NCI-H446 (cell line): ENCODE data around the gene SEMA7A.
A peak's percentile ranks its signal among the peaks of the same experiment; 100 is the strongest.

Experiments used
- DNase-seq, 2 experiments: peaks; one replicate each; lab custom pipeline; 2025; lab: John Stamatoyannopoulos, UW

SEMA7A gene

GRCh38 chr15:74451861-74452835 is 18.4 kb upstream of the SEMA7A start:
- no peak for DNase-seq

- no peak for DNase-seq
Measured at GRCh38 chr15:74451322-74451721, 17.6 kb upstream of the SEMA7A start.

DNA sequence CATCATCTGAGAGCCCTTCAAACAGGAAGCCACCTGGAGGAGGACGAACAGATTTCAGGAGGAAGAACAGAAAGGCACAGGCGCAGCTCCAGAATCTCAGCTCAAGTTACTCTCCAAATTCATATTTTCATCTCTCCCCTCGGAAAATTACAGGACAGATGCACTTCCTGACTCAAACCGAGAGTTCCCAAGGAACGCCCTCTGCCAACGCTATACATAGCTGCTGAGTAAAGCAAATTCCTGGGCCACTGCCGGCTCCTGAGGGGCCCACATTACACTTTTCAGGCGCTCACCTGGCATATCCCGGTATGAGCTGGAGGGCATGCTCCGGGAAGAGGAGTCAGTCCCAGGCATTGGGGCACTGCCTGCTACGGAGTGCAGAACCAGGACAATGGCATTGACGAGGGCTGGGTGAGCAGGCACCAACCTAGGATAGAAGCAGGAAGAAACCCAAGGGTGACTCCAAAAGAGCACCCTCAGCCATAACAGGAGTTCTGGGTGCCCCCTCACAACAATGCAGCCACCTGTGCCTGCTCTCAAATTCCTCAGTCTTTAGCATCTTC is 16.0 kb upstream of the SEMA7A start:
- DNase-seq: no peak

DNA sequence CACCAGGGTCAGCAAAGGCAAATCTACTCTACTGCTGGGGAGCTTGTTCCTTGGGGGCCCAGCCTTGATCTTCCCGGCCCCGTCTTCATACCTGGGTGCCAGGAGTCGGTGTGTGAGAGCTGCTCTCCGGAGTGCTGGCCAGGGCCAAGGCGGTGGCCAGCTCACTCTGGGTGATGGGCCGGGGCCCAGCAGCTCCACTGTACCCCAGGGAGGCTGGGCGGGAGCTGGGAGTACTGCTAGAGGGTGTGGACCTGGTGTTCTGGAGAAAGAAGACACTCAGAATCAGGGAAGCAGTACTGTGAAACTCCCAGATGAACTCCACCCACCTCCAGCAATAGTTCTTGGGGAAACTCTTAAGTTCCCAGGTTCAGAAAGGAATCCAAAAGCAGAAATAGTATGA is 15.3 kb upstream of the SEMA7A start:
- DNase-seq: no peak

- DNase-seq: no peak
Measured at GRCh38 chr15:74445816-74446763, 12.3 kb upstream of the SEMA7A start.

DNA sequence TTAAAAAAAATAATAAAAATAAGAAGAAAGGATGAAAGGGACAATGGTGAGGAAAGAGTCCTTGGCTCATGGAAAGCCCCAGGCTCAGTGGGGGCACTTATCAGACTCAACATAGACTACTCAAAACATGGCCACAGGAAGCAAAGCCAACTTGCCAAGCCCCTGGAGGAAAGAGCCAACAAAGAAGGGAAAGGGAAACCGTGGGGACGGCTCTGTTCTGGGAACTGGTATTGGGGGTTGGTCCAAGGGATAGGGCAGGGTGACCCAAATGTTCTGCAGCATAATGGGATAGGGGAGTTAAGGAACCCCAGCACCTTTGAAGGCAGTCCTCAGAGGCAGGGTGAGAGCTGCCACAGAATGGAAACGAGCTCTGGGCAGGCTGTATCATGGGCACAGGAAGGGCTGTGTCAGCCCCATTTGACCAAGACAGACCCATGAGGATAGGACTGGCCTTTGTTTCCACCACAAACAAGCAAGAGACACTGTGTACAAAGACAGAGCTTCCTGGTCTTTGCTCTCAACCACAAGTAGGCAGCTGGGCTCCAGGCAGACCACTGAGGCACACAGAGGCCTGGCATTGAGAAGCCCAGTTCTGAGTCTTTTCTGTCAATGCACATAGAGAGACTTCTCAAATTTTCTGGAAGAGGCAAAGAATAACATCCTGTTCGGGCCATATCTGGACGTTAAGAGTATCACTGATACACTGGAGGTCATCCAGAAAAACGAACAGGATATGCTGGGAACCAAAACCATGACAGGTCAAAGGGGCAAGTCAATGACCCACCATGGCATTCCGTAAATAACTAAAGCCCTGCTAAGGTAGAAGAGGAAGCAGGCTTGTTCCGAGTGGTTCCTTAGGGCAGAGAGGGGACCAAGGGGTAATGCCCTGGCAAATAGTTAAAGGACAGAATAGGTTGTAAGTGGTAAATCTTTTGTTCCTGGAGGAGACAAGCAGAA is 10.6 kb upstream of the SEMA7A start:
- no peak for DNase-seq

- no peak for DNase-seq
Measured at GRCh38 chr15:74443100-74443909, 9.5 kb upstream of the SEMA7A start.

- DNase-seq: no peak
Measured at GRCh38 chr15:74442604-74443003, 8.8 kb upstream of the SEMA7A start.

GRCh38 chr15:74442063-74442462 is 8.3 kb upstream of the SEMA7A start:
- no peak for DNase-seq

DNA sequence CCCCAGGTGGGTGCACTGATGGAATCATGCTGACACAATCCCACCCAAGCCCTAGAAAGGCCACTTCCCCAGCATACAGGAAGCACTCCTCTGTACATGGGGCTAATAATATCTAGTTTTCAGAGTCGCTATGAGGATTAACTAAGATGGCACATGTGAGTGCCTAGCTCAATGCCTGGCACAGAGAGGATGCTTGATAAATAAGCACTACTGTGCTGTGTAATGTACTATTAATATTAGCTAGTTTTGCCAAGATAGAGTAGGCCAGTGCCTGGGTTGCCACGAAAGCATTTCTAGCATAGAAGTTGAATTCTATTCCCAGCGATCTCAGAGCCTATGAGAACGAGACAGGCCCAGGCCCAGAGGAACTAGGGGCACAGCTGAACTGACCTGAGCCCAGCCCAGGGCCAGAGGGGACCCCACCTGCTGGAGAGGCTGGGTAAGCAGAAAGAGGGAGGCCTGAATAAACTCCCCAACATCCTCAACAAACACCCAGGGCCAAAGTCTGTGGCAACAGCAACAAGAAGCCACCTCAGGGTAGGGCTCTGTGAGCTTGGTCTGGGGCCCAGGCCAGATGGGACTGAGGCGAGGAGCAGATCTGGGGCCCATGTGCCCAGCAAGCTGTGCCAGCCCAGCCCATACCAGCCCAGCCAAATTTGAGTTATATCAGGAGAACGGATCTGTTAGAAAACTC is 7.6 kb upstream of the SEMA7A start:
- no peak for DNase-seq

GRCh38 chr15:74438721-74439316 is 5.1 kb upstream of the SEMA7A start:
- peak; percentile 49 to 71 for DNase-seq

DNA sequence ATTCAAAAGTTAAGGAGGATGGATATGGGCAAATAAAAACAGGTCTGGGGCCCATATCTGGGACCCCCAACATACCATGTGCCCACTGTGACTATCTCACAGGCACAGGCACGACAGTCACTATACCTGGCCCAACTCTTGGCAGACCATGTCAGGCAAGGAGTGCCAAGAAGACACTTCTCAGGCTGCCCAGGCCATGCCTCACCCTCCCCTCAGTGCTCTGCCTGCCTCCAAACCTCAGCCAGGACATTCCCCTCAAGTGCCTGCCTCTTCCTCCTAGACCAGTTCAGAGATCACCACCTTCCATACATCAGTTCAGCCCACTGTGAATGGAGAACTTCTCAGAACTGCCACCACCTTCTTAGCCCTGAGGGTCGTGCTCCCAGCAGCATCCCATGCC is 4.4 kb upstream of the SEMA7A start:
- no peak for DNase-seq

- DNase-seq: no peak
Measured at GRCh38 chr15:74434263-74435136, 742 bp upstream of the SEMA7A start.

DNA sequence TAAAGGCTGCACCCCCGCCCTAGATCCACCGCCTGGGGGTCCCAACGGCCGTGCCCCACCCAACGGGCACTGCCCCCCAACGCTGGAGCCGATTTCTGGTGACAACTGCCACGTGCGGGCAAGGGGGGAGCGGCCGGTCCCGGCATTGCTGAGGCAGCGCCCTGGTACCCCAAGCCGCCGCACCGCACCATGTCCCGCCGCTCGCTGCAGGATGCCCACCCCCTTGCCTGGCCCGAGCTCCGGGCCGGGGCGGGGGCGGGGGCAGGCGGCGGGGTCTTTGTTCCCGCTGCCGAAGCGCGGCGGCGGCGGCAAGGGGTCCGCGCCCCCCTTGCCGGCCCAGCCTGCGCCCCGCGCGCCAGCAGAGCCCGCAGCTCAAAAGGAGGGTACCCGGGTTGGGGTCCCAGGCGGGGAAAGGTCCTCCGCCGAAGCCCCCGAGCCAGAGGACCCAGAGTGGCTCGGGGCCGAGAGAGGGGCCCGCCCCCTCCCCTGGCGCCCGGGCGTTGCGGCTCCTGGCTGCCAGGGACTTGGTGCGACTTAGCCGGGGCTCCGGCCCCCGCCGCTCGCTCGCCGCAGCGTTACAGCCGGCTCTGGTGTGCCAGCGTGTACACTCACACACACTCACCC is 678 bp downstream of the SEMA7A start:
- DNase-seq: no peak

DNA sequence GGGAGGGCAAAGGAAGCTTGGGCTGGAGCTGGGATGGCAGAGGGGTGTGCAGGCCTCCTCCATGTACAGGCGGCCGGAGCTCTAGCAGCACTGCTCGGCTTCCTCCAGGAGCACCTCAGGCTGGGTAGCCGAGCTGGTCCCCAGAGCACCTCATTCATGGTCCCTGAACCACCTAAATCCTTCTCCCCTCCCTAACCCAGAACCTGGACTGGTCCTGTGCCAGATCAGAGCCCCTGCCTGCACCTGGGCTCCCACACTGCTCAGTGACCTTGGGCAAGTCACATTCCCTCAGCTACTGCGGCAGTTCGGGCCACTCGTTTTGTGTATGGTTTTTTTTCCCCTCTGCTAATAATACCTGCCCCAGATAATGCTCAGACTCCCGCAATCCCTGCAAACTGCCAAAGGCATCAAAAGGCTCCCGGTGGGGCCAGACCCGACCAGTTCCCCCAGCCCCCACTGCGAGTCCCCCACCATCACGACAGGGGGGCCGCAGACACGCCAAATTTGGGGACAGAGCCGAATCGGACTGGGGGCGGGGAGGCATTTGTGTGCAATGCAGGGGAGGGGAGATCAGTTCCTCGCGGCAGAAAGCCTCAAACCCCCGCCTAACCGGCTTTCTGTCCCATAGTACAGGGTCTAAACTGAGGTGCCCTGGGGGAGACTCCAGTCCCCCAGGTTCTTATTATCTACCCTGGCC is 1.3 kb downstream of the SEMA7A start:
- DNase-seq: no peak

DNA sequence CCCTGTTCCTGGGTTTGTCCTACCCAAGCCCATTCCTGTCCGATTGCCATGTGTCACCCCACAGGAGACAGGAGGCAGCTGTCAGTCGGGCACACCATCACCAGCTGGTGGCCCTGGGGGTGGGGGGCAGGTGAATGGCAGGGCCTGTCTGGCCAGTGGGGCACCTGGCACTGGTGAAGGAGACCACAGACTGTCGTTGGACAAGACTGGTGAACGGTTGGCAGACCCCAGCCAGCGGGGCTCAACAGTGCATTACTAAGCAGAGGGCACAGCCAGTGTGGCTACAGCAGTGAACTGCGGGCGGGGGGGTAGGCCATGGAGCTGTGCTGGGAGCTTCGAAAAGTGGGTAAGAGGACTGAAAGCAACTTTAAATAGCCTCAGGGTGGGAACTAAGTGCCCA is 2.1 kb downstream of the SEMA7A start:
- no peak for DNase-seq

GRCh38 chr15:74431116-74431515 is 2.6 kb downstream of the SEMA7A start:
- DNase-seq: no peak
